ENCODE measurements around the gene TNFRSF18. TPM values are rescaled to one million over a fixed set of nuclear protein-coding genes. Genes with fewer than 3 reads are reported as not detected.
"Not testable (repeated sequence)": the region's sequence is repeated elsewhere in the genome, so short reads cannot be mapped to it uniquely, and the experiment has no call there.

The TNFRSF18 gene
- total RNA-seq, 1 donor from 2014 or later, result 16.3 TPM

DNA sequence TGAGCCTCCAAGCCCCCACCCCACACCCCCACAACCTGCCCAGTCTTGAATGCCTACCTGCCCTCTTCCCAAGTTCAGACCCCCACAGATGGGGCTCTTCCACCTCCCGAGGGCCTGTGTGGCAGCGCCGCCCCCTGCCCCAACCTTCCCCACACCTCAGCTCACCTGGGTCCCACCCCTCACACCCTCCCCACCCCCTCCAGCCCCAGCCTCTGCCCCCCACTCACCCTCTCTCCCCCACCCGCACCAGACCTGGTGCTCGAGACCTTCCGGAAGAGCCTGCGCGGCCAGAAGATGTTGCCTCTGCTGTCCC, 9.2 kb downstream of the TNFRSF18 start:
- ATAC-seq, result no peak

DNA sequence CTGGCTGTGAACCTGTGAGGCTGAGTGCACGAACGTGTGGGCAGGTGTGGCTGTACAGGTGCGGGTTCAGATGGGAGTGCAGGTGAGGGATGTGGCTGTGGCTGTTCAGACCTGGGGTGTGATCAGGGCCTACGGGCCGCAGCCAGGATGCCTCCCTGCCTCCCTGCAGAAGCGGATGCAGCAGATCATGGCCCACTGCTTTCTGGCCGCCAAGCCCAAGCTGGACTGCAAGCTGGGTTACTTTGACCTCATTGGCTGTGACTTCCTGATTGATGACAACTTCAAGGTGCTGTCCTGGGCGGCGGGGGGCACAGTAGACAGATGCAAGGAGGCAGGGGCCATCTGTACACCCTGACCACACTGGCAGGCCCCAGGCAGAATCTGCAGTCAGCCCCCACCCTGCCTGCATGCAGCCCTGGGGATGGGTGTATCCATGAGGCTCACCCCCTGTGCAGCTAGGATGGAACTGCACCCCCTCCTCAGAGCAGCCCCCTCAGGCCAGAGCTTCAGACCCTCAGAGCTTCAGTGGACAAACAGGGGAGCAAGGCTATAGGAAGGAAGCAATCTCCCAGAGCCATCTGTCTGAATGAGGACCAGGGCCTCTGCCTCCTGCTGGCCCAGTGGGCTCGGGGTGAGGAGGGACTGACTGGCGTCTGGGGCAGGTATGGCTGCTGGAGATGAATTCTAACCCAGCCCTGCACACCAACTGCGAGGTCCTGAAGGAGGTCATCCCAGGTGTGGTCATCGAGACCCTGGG, 9.8 kb downstream of the TNFRSF18 start:
- ATAC-seq, result no peak

DNA sequence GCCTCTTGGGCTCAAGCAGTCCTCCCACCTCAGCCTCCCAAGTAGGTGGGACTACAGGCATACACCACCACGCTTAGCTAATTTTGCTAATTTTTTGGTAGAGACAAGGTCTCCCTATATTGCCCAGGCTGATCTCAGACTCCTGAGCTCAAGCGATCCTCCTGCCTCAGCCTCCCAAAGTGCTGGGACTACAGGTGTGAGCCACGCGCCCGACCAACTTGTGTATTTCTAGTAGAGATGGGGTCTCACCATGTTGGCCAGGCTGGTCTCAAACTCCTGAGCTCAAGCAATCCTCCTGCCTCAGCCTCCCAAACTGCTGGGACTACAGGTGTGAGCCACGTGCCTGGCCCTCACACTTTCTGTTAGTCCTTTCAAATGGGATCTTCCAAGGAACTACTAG, 10.7 kb downstream of the TNFRSF18 start:
- ATAC-seq, result not testable (repeated sequence)

DNA sequence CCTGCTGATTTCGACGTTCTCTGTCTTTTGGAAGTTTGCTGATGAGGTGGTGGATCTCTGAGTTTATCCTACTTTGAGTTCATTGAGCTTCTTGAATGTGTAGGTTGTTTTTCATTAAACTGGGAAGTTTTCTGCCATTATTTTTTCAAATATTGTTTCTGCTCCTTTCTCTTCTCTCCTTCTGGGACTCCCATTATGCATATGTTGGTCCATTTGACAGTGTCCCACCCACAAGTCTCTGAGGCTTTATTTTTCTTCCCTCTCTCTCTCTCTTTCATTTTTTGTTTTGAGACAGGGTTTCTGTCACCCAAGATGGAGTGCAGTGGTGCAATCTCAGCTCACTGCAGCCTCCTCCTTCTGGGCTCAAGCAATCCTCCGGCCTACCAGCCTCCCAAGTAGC, 11.7 kb downstream of the TNFRSF18 start:
- no peak for ATAC-seq

DNA sequence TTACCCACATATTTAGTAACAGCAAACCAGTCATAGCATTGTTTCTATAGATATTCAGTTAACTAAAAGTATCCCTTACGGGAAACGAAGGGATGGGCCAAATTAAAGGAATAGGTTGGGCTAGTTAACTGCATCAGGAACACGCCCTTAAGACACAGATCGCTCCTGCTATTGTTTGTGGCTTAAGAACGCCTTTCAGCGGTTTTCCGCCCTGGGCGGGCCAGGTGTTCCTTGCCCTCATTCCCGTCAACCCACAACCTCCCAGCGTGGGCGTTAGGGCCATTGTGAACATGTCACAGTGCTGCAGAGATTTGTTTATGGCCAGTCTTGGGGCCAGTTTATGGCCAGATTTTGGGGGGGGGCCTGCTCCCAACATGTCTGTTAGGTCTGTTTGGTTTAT, 14.7 kb downstream of the TNFRSF18 start:
- ATAC-seq, result peak; percentile 20

DNA sequence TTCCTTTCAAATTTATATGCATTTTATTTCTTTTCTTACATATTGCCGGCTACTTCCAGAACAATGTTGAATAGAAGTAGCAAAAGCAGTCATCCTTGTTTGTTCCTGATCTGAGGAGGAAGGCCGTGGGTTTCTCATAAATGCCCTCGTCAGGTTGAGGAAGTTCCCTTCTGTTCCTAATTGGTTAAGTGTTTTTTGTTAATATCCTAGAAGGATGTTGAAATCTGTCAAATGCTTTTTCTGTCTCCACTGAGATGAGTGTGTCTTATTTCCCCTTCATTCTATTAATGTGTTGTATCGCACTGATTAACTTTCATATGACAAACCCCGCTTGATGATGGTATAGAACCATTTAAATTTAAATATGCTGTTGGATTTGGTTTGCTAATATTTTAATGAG, 17.3 kb downstream of the TNFRSF18 start:
- no peak for ATAC-seq

DNA sequence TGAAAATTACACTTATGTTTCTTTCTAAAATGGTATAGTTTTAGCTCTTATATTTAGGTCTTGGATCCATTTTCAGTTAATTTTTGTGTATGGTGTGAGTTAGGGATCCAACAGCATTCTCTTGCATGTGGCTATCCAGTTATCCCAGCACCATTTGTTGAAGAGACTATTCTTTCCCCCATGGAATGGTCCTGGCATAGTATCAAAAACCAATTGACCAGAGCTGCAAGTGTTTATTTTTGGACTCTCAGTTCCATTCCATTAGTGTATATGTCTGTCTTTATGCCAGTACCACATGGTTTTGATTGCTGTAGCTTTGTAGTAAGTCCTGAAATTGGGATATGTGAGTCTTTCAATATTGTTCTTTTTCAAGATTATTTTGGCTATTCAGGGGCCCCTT, 18.5 kb downstream of the TNFRSF18 start:
- no peak for ATAC-seq

DNA sequence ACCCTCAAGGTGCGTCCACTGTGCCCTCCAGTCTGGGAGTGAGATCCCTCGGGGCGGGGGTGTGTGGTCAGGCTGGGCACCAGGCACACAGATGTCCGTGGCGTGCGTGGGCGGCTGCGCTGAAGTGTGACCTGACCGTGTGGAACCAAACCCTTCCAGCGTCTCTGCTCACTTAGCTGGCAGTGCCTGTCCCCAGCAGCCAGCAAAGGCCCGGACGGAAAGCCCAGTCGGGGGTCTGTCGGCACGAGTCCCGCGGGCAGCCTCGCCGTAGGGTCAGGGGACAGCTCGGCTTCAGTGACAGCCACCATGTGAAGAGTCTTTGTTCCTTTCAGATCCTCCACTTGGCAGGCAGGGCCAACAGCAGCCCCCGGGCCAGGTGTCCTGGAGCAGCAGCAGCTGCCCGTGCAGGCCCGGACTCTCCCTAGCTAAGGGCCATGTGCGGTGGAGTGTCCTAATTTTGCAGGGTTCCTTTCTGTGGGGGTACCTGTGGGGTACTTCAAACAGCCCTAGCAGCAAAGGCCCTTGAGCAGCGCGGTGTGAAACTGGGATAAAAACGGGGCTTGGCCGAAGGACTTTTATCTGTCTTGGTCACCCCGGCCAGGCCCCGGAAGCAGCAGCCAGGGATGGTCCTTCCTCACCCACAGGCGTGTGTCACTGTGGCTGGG, 21.2 kb downstream of the TNFRSF18 start:
- ATAC-seq, result no peak

DNA sequence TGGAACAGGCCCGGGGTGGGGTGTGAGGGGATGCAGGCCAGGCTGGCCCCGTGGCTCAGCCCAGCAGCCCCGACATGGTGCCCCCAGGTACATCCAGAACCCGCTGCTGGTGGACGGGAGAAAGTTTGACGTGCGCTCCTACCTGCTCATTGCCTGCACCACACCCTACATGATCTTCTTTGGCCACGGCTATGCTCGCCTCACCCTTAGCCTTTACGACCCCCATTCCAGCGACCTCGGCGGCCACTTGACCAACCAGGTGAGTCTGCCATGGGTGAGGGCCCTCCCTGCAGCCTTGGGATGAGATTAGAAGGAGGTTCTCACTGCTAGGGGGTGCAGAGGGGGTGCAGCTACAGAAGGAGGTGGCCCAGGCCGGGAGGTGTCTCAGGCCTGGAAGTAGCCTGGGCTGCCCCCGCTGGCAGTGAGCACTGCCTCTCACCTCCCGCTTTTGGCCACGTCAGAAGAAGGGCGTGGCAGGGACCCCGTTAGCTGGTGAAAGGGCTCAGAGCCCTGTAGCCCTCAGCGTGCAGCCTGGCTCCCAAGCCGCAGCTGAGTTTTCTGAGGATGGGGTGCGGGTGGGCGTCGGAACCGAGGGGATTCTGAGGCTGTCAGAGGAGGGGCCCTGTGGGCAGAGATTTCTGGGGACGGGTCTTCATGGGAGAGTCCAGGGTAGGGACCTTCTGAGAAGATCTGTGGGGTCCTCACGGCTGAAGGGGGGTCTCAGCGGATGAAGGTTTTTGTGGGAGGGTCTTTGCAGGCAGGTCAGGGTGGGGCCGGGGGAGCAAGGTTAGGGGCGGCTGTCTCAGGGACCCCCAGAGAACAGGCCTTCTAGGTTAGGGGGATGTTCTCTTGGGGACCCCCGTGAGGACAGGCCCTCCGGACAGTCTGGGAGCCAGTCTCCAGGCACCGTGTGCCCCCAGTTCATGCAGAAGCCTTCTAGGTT, 22.3 kb downstream of the TNFRSF18 start:
- ATAC-seq, result peak; percentile 4

DNA sequence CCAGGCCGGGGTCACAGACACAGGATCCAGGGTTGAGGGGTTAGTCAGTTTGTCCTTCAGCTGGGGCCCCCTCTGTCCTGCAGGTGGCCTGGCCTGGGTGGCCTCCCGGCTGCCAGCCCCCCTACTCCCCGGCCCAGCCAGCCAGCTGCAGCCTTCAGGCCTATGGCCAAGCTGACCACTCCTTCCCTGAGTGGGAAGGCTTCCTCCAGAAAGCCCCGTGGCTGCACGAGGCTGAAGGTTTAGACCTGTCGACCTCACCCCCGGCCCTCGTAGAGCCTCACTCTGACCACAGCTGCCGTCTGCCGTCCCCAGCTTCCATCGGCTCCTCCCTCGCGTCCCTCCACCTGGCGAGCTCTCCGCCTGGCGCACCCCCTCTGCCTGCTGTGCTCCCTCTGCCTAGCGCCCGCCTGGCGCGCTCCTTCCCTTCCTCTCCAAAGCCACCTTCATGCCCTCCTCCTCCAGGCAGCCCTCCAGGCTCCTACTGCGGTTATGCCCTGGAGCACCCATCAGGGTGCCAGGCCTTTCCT, 23.1 kb downstream of the TNFRSF18 start:
- ATAC-seq, result no peak

DNA sequence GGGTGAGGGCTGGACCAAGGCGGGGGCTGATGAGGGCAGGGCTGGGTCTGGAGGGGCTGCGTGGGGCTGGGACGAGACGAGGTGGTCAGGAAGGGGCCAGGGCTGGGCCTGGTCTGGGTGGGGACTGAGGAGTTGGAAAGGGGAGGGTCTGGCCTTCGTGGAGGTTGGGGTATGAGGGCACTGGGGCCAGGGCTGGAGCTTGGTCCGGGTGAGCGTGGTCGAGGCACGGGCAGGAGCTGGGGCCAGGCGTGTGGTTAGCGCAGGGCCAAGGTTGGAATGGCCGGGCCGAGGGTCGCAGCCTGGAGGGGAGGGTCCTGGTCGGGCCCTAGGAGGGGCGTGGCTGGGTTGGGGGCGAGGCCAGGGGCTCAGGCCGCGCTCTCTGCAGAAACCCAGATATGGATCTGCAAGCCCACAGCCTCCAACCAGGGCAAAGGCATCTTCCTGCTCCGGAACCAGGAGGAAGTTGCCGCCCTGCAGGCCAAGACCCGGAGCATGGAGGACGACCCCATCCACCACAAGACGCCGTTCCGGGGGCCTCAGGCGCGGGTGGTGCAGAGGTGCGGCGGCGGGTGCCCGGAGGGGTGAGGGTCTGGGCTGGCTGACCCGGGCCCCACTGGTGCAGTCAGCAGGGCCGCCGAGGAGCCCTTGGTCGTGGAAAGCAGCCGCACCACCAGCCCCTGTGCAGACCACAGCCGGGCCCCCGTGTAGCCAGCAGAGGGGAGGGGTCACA, 23.7 kb downstream of the TNFRSF18 start:
- ATAC-seq, result no peak

DNA sequence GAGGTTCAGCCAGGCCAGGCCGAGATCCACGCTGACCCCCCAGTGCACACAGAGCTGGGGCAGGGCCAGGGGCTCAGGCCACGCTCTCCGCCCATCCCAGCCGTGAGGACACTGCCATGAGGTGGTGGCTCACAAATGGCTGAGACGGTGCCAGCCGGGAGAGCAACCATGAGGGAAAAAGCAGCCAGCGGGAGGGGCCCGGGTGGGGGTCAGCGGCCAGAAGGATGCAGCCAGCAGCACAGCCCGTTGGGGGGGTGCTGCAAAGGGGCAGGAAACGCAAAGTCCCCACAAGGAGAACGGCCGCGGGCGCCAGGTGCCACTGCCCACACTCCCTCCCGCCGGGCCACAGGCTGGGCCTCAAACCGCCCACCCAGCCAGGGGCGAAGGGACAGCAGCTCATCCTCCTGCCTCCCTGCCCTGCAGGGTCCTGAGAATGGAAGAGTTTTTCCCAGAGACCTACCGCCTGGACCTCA, 24.4 kb downstream of the TNFRSF18 start:
- ATAC-seq, result no peak

DNA sequence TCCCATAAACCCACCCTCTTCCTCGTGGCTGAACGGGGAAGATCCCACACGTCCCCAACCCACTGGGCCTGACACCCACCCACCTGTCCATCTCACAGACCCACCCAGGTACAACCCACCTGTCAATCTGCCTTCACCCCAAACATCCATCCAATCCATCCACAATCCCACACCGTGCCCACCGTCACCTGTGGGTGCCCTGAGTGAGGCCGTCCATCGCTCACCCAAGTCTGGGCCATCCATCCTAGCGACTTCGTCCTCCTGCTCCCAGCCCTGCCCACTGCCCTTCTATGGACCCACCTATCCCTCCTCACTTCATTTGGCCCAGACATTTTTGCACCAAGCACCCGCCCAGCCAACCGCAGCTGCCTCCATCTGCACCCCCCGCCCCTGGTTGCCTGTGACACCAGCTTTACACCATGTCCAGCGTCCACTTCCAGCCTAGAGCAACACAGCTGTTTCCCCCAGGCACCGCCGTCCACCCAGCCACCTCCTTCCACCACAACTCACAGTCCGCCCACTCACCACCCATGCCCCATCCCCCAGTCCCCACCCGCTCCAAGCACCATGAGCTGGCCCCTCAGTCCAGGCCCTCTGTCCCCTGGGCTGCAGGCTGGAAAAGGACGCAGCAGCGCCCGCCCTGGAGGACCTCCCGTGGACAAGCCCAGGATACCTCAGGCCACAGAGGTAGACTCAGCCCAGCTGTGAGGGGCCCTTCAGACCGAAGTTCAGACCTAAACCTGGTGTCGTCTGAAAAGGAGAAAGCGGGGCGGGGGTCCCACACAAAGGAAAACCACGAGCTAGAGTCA, 25.1 kb downstream of the TNFRSF18 start:
- ATAC-seq, result no peak

DNA sequence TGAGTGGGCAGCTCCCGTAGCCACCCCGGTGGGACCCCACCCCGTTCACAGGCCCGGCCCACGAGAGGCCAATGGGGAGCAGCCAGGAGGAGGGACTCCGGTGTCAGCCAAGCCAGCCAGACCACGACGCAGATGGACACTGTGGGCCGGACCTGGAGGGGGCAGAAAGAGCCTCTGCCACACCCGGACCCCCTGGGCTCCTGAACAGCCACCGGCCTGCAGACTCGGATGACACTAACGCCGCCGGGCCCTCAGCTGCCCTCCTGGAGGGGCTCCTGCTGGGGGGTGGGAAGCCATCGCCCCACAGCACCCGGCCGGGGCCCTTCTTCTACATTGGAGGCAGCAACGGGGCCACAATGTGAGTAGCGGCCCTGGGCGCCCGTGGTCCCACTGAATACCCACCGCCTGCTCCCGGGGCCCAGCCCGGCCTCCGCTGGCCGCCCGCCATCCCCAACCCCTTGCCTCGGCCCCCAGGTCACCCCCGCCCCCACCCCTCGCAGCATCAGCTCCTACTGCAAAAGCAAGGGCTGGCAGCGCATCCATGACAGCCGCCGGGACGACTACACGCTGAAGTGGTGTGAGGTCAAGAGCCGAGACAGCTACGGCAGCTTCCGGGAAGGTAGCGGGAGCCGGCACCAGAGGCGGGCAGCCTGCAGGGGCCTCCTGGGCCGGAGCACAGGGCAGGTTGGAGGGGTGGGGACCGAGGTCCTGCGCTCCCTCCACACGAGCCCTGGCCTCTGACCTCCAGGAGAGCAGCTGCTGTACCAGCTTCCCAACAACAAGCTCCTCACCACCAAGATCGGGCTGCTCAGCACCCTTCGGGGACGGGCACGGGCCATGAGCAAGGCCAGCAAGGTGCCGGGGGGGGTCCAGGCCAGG, 26.2 kb downstream of the TNFRSF18 start:
- ATAC-seq, result no peak

DNA sequence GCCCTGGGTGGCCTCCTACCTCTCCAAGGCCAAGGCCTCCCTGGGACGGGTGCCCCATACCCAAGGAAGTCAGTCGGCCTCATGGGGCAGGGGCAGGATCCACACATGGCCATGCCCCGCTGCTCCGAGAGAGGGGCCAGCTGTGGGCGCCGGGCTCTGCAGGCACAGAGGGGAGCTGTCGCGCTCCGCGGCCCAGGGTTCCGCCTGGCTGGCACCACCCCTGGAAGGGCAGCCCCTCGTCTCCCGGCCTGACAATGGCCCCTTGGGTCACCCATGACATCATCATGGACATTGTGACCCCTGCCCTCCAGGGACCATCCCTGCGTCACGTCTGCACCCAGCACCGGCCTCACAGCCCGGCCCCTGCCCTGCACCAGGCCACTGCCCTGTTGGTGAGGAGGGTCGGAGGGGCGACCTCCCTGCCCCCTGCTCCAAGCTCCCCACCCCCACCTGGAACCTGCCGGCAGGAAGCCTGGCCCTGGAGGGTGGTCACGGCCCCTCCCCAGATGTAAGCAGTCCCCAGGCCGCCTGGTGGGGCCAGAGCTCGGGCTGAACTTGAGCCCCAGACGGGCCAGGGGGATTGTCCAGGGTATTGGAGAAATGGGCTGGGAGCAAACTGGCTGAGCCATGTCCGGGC, 26.9 kb downstream of the TNFRSF18 start:
- no peak for ATAC-seq

DNA sequence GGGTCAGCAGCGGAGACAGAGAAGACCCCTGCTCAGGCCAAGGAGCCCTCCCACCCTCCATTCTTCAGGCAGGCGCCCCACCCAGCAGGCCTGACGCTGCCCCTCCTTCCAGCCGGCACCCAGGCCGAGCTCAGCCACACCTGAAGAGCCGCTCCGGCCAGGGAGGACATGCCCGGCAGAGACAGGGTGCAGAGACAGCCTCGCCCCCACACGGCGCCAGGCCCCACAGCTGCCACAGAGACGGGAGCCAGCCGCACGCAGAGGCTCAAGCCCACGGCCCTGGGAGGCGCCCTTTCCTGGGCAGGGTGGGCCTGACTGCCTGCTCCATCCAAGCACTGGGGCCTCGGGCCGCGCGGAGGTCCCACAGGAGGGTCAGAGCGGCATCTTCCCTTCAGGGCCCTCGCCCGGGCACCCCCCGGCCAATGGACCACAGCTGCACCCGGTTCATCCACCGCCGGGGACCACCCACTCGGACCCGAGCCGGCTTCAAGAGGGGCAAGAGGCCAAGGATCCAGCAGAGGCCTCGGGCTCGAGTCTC, 27.5 kb downstream of the TNFRSF18 start:
- ATAC-seq, result no peak

DNA sequence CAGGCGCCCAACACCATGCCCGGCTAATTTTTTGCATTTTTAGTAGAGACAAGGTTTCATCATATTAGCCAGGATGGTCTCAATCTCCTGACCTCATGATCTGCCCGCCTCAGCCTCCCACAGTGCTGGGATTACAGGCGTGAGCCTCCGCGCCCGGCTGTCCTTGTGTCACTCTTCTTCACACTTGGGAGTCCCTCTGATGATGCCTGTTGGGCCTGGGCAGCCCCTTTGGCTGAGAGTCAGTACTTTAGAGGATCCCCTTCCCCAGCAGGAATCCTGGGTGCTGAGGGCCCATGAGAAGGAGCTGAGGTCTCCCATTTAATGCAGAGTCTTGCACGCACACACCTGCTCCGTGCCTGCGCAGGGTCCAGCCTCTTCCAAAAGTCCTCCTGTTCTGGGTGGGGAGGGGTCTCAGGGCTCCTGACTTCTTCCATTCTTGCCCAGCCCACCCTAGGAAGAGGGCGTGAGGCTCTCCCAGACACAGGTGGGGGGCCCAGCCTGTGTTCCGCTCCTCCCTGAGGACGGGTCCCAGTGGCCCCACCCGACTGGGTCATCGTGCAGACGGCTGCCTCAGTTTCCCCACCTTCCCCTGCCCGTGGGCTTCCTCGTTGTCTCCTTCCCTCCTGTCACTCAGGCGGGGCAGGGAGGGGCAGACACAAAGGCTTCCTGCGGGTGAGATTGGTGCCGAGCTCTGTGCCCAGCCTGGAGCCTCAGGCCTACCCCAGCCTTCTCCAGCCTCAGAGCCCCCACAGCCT, 28.8 kb downstream of the TNFRSF18 start:
- no peak for ATAC-seq

DNA sequence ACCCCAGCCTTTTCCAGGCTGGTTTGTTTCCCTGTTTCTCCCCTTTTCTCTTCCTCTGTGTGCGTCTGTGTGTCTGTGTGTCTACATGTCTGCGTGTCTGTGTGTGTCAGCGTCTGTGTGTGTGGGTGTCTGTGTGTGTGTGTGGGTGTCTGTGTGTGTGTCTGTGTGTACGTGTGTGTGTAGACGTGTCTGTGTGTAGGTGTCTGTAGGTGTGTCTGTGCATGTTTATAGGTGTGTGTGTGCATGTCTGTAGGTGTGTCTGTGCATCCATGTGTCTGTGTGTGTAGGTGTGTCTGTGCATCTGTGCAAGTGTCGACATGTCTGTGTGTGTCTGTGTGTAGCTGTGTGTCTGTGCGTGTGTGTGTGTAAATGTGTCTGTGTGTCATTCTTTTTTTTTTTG, 29.5 kb downstream of the TNFRSF18 start:
- ATAC-seq, result no peak
